H9 (cell line): ENCODE results near the gene COMMD10. TPM values are rescaled to one million over a fixed set of nuclear protein-coding genes. Genes with fewer than 3 reads are reported as not detected.

Source experiments
- DNase-seq: peaks from one replicate; pipeline ENCODE4 v3.0.0-alpha.2; 2017
- H2AFZ ChIP-seq: one replicate; pipeline ENCODE4 v1.6.1; 2013; ENCODE audit warnings: mild to moderate bottlenecking, low read length, control low read depth, moderate library complexity
- H2AK5ac ChIP-seq: 2 replicates; pipeline ENCODE4 v1.6.1; 2013; ENCODE audit warnings: low read length, control low read depth, mixed read lengths; ENCODE audit not compliant: insufficient read length
- H2BK120ac ChIP-seq: one replicate; pipeline ENCODE4 v1.6.1; 2013; ENCODE audit warnings: low read depth, mild to moderate bottlenecking, low read length, control low read depth, inconsistent platforms; ENCODE audit not compliant: poor library complexity, severe bottlenecking
- H2BK12ac ChIP-seq: 2 replicates; pipeline ENCODE4 v1.6.1; 2013; ENCODE audit warnings: low read length, control low read depth, mixed read lengths, low read depth; ENCODE audit not compliant: insufficient read length
- H2BK15ac ChIP-seq: 2 replicates; pipeline ENCODE4 v1.6.1; 2013; ENCODE audit warnings: low read depth, low read length, control low read depth
- H2BK20ac ChIP-seq: one replicate; pipeline ENCODE4 v1.6.1; 2013; ENCODE audit warnings: low read depth, mild to moderate bottlenecking, low read length, control low read depth, inconsistent platforms; ENCODE audit not compliant: poor library complexity, severe bottlenecking
- H2BK5ac ChIP-seq: 2 replicates; pipeline ENCODE4 v1.6.1; 2013; ENCODE audit warnings: low read length, control low read depth, mixed read lengths; ENCODE audit not compliant: insufficient read length
- H3K14ac ChIP-seq: 2 replicates; pipeline ENCODE4 v1.6.1; 2013; ENCODE audit warnings: low read length, control low read depth; ENCODE audit not compliant: insufficient read depth
- H3K18ac ChIP-seq: 2 replicates; pipeline ENCODE4 v1.6.1; 2013; ENCODE audit warnings: low read depth, mild to moderate bottlenecking, mixed read lengths, low read length, control low read depth; ENCODE audit not compliant: insufficient read length
- H3K23ac ChIP-seq: 2 replicates; pipeline ENCODE4 v1.6.1; 2013; ENCODE audit warnings: low read length, control low read depth, mixed read lengths, low read depth; ENCODE audit not compliant: insufficient read length
- H3K23me2 ChIP-seq: 2 replicates; pipeline ENCODE4 v1.6.1; 2013; ENCODE audit warnings: low read depth, mild to moderate bottlenecking, mixed read lengths, low read length, control low read depth; ENCODE audit not compliant: insufficient read length, poor library complexity, severe bottlenecking
- H3K27ac ChIP-seq: 2 replicates; pipeline ENCODE4 v1.5.1; 2013; ENCODE audit warnings: low read length, control low read depth, mixed read lengths, low read depth; ENCODE audit not compliant: insufficient read length
- H3K27me3 ChIP-seq: 2 replicates; pipeline ENCODE4 v1.6.1; 2013; ENCODE audit warnings: low read length, control low read depth, inconsistent platforms; ENCODE audit not compliant: insufficient read depth
- H3K4ac ChIP-seq: 2 replicates; pipeline ENCODE4 v1.6.1; 2013; ENCODE audit warnings: low read depth, mild to moderate bottlenecking, control low read depth, inconsistent platforms, low read length, moderate library complexity
- H3K4me1 ChIP-seq: 2 replicates; pipeline ENCODE4 v1.6.1; 2013; ENCODE audit warnings: low read length, control low read depth, inconsistent platforms; ENCODE audit not compliant: insufficient read depth
- H3K4me2 ChIP-seq: 2 replicates; pipeline ENCODE4 v1.6.1; 2013; ENCODE audit warnings: low read length, control low read depth, mixed read lengths; ENCODE audit not compliant: insufficient read length, insufficient read depth
- H3K56ac ChIP-seq: 2 replicates; pipeline ENCODE4 v1.6.1; 2013; ENCODE audit warnings: low read depth, mild to moderate bottlenecking, mixed read lengths, low read length, control low read depth; ENCODE audit not compliant: insufficient read length
- H3K79me1 ChIP-seq: 2 replicates; pipeline ENCODE4 v1.6.1; 2013; ENCODE audit warnings: low read depth, mild to moderate bottlenecking, moderate library complexity, low read length, control low read depth, inconsistent platforms; ENCODE audit not compliant: insufficient read depth, poor library complexity, severe bottlenecking
- H3K79me2 ChIP-seq: 2 replicates; pipeline ENCODE4 v1.6.1; 2013; ENCODE audit warnings: low read length, control low read depth, inconsistent platforms; ENCODE audit not compliant: insufficient read depth
- H3K9ac ChIP-seq: 2 replicates; pipeline ENCODE4 v1.6.1; 2013; ENCODE audit warnings: low read length, control low read depth, mixed read lengths; ENCODE audit not compliant: insufficient read length; ENCODE audit errors: extremely low read depth
- H3K9me3 ChIP-seq: one replicate; pipeline ENCODE4 v1.6.1; 2013; ENCODE audit warnings: low read depth, low read length, inconsistent platforms; ENCODE audit not compliant: control insufficient read depth
- H3T11ph ChIP-seq: one replicate; pipeline ENCODE4 v1.6.1; 2013; ENCODE audit warnings: mild to moderate bottlenecking, low read length, control low read depth, inconsistent platforms
- H4K20me1 ChIP-seq: one replicate; pipeline ENCODE4 v1.6.1; 2013; ENCODE audit not compliant: control insufficient read depth, insufficient read length, insufficient read depth
- H4K5ac ChIP-seq: 2 replicates; pipeline ENCODE4 v1.6.1; 2013; ENCODE audit warnings: low read depth, mild to moderate bottlenecking, mixed read lengths, low read length, control low read depth; ENCODE audit not compliant: insufficient read length
- H4K8ac ChIP-seq: replicated peaks from 2 replicates; pipeline ENCODE4 v1.6.1; 2013; ENCODE audit warnings: low read length, control low read depth, mixed read lengths, low read depth; ENCODE audit not compliant: insufficient read length
- H4K91ac ChIP-seq: 2 replicates; pipeline ENCODE4 v1.6.1; 2013; ENCODE audit warnings: low read depth, mild to moderate bottlenecking, moderate library complexity, mixed read lengths, low read length, control low read depth; ENCODE audit not compliant: insufficient read length
- H3K27ac Mint-ChIP-seq, 3 experiments: 2 replicates in 2 of 3; 3 replicates in 1 of 3; pipeline ENCODE4 v1.8.0; 2020 to 2021; ENCODE audit warnings: mixed read lengths in 3 of 3, mild to moderate bottlenecking in 1 of 3, moderate library complexity in 1 of 3
- H3K27me3 Mint-ChIP-seq: 2 replicates; pipeline ENCODE4 v1.8.0; 2021; ENCODE audit warnings: low read depth, mild to moderate bottlenecking, moderate library complexity, mixed read lengths
- H3K36me3 Mint-ChIP-seq, 3 experiments: 2 replicates in 2 of 3; 3 replicates in 1 of 3; pipeline ENCODE4 v1.8.0; 2020 to 2021; ENCODE audit warnings: low read depth in 3 of 3, mixed read lengths in 3 of 3; ENCODE audit not compliant: insufficient read depth in 1 of 3
- H3K4me1 Mint-ChIP-seq, 2 experiments: 2 replicates each; pipeline ENCODE4 v1.8.0; 2020; ENCODE audit warnings: mixed read lengths in 2 of 2
- H3K4me3 Mint-ChIP-seq, 2 experiments: 2 replicates in 1 of 2; 3 replicates in 1 of 2; pipeline ENCODE4 v1.8.0; 2020 to 2021; ENCODE audit warnings: mild to moderate bottlenecking in 2 of 2, mixed read lengths in 2 of 2, moderate library complexity in 1 of 2
- H3K9me3 Mint-ChIP-seq, 2 experiments: 2 replicates in 1 of 2; 3 replicates in 1 of 2; pipeline ENCODE4 v1.8.0; 2020; ENCODE audit warnings: mild to moderate bottlenecking in 2 of 2, mixed read lengths in 2 of 2, moderate library complexity in 1 of 2
- total RNA-seq: library from RNA; stranded (reverse); gene quantifications from 2 replicates; pipeline ENCODE4 v1.2.1, GENCODE V29; 2021
- TF ChIP-seq, protein P1 (sequence below): fragments of 200-600 bp; sonication (generic); conservative IDR thresholded peaks from 3 replicates; pipeline ENCODE4 v1.8.0; 2021; ENCODE audit warnings: antibody characterized with exemption, mild to moderate bottlenecking

Gene COMMD10
- total RNA-seq, 1 experiment from 2014 or later = 33.9 TPM

DNA sequence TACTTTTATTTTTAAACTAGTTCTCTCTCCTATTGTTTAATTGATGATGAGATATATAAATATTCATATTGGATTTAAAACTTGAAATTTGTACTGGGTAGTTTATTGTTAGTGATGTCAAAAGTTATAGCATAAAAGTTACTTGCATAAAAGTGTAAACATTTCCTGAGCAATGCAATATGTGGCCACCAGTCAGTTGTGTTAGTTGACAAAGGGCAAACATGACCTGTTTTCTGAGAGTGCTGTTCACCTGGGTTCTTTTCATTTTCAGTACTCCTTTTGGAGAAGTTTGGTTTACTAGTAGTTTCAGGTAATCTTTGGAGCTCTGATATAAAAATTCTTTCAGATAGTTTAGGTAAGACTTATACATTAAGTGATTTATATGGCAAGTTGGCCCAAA lies 69.4 kb downstream of the COMMD10 start:
- H3K23me2 ChIP-seq = no peaks in the 10 kb centered on the region
- Mint-ChIP-seq H3K27me3 (no peaks in the 10 kb centered on the region), H3K4me1 (no peaks in the 10 kb centered on the region)

More for the DNA sequence above, 69.4 kb downstream of the COMMD10 start:
- Mint-ChIP-seq H3K27ac (no peak overlapping the region), H3K36me3 (no peaks in the 10 kb centered on the region), H3K9me3 (no peaks in the 10 kb centered on the region), H3K4me3 (no peak overlapping the region)
- H2AK5ac ChIP-seq = no peak overlapping the region
- no peak overlapping the region for H2BK15ac ChIP-seq
- no peak overlapping the region for H2BK12ac ChIP-seq
- no peaks in the 10 kb centered on the region for H3K27me3 ChIP-seq
- no peak overlapping the region for H4K91ac ChIP-seq
- no peak overlapping the region for H2AFZ ChIP-seq
- H3K79me1 ChIP-seq = no peaks in the 10 kb centered on the region
- H3K9me3 ChIP-seq = no peaks in the 10 kb centered on the region
- H3K4me1 ChIP-seq = no peaks in the 10 kb centered on the region
- no peak overlapping the region for H4K8ac ChIP-seq
- H3K9ac ChIP-seq = no peak overlapping the region
- H2BK5ac ChIP-seq = no peak overlapping the region
- DNase-seq = no peak
- no peak overlapping the region for H3K14ac ChIP-seq
- H3K4ac ChIP-seq = no peak overlapping the region
- H3T11ph ChIP-seq = no peak overlapping the region
- H3K18ac ChIP-seq = no peak overlapping the region
- H4K5ac ChIP-seq = no peak overlapping the region
- no peak overlapping the region for H3K56ac ChIP-seq
- H4K20me1 ChIP-seq = no peaks in the 10 kb centered on the region
- H3K4me2 ChIP-seq = no peak overlapping the region
- H3K23ac ChIP-seq = no peak overlapping the region
- no peak overlapping the region for H2BK120ac ChIP-seq
- H3K79me2 ChIP-seq = no peaks in the 10 kb centered on the region
- TF ChIP-seq, protein P1, sequence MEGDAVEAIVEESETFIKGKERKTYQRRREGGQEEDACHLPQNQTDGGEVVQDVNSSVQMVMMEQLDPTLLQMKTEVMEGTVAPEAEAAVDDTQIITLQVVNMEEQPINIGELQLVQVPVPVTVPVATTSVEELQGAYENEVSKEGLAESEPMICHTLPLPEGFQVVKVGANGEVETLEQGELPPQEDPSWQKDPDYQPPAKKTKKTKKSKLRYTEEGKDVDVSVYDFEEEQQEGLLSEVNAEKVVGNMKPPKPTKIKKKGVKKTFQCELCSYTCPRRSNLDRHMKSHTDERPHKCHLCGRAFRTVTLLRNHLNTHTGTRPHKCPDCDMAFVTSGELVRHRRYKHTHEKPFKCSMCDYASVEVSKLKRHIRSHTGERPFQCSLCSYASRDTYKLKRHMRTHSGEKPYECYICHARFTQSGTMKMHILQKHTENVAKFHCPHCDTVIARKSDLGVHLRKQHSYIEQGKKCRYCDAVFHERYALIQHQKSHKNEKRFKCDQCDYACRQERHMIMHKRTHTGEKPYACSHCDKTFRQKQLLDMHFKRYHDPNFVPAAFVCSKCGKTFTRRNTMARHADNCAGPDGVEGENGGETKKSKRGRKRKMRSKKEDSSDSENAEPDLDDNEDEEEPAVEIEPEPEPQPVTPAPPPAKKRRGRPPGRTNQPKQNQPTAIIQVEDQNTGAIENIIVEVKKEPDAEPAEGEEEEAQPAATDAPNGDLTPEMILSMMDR = no peak
- H3K27ac ChIP-seq = no peak overlapping the region
- H2BK20ac ChIP-seq = no peak overlapping the region
